HUDEP-2 (cell line): ENCODE measurements around the gene LRRN3.

Experiments
- DNase-seq, 76 experiments: peaks; one replicate each; lab custom pipeline; 2025; ENCODE audit not compliant: unreplicated experiment in 76 of 76; lab: John Stamatoyannopoulos, UW

Gene LRRN3

GRCh38 chr7:111159426-111159825 lies 68.5 kb downstream of the LRRN3 start:
- no peak for DNase-seq

DNA sequence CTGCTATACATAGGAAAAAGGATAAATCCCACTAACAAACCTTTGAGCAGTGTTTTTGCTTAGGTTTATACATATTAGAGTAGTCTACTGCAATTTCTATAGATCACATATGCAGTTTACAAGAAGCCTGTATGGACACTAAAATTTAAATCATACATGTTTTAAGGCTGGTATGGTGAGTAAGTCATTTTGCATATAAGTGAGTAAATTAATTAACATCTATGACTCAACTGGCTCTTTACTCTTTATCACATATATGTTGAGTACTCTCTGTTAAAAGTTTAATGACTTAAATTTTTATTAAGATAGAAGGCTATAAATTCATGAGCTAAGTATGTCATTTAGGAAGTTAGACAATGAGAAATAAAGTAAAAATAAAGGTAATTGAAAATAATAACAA lies 69.4 kb downstream of the LRRN3 start:
- no peak for DNase-seq

GRCh38 chr7:111162692-111163091 lies 71.8 kb downstream of the LRRN3 start:
- DNase-seq: no peak

DNA sequence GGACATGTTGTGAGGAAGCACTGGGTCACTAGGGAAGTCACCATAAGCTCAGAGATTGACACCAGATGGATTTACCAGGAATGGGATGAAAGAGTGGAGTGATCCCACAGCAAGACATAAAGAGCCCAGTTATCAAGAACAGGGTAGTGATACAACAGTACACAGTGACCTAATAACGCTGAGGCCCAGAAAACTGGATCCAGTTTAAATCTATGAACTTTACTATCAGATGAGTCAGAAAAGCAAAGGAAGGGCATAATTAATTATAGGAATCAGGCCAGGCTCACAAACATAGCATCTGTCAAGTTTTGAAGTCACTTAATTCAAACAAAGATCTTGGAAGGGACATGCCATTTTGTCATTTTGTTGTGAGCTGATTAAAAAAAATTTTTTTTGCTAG lies 73.5 kb downstream of the LRRN3 start:
- no peak for DNase-seq

DNA sequence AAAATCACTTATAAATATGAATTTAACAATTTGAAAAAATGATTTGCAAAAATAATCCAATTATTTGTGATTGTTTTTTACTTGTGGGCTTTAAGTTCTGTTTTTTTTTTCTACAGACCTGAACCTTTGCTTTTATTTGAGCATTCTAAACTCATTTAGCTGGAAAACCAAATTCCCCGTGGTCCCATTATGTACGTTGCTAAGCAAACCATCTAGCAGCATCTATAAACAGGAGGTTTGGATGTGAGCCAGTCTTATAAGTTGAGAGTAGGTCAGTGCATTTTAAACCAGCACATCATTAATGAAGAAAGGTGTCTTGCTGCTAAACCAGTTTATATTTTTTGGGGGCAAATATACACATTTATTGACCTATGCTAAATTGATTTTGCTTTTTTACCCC lies 77.3 kb downstream of the LRRN3 start:
- no peak for DNase-seq

DNA sequence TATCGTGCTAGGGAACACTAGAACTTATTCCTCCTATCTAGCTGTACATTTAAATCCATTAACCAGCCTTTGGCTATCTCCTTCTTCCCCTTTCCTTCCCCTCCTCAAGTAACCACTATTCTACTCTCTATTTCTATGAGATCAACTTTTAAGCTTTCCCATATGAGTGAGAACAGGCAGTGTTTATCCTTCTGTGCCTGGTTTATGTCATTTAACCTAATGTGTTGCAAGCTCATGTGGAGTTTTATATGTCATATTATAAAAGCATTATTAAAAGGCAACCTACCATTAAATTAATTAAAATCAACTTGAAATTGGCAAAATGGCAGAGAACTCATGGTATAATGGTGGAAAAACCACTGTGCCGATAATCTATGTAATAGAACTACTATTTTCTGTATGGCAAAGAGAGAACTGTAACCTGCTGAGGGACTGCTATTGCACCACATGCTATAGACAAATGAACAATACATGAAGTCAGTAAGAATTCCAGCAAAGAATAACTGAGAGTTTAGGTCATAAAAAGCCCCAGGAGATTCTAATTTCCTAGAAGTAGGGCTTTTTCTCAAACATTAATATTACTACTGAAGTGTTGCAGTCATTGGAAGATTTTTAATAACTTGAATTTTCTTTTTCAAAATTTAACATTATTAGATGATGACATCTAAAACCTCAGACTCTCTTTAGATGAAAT lies 81.8 kb downstream of the LRRN3 start:
- no peak for DNase-seq

GRCh38 chr7:111173528-111173927 lies 82.6 kb downstream of the LRRN3 start:
- DNase-seq: no peak

GRCh38 chr7:111173990-111174389 lies 83.1 kb downstream of the LRRN3 start:
- DNase-seq: no peak

DNA sequence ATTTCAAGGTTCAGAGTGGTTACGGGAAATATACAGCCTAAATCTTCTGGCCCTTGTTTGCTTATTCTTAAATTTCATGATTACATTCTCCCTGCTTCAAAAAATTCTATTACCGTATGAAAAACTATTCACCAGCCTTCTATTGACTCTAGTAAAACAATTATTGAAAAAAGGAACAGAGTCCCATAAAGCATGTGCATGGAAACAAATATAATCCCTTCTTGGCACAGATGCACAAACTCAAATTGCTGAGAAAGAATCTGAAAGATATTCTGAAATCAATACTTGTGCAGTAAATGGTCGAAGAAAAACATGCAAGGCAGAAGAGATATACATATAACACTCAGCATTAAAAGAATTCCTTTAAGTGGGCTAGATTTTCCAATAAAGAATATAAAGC lies 83.6 kb downstream of the LRRN3 start:
- no peak for DNase-seq
